GM06990 (cell line): ENCODE results near the gene ACADS.

Source experiments
- DNase-seq: peaks from one replicate; pipeline ENCODE4 v3.0.0-alpha.2; 2011; ENCODE audit not compliant: insufficient read length; ENCODE audit errors: extremely low read depth
- H3K27me3 ChIP-seq: replicated peaks from 2 replicates; pipeline ENCODE4 v1.6.0; 2011; ENCODE audit warnings: low read length; ENCODE audit not compliant: control insufficient read depth, insufficient read depth
- H3K36me3 ChIP-seq: 2 replicates; pipeline ENCODE4 v1.5.1; 2011; ENCODE audit warnings: low read length; ENCODE audit not compliant: control insufficient read depth, insufficient read depth
- H3K4me3 ChIP-seq: replicated peaks from 2 replicates; pipeline ENCODE4 v1.5.1; 2011; ENCODE audit warnings: low read depth, mild to moderate bottlenecking, control low read depth, low read length
- TF ChIP-seq, protein P1 (sequence below): IDR thresholded peaks from 2 replicates; pipeline ENCODE4 v1.5.1; 2011; ENCODE audit warnings: low read length, control low read depth, mild to moderate bottlenecking, inconsistent platforms; ENCODE audit not compliant: insufficient read depth, poor library complexity, severe bottlenecking

ACADS gene

DNA sequence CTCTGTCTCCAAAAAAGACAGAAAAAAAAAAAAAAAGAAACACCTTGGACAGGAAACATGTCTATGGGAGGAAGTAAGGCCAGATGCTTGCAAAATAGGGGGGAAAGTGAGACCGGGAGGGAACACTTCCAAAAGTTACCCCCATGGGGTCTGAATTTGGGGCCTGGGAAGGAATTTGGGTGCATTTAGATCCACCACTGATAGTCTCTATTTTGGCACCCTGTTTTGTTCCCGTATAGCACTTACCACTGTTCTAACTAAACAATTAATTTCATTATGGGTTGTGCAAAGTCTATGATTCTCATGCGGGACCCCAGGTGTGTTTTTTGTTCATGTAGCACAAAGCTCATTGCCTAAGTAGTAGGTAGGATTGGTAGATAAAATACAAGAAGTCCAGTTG lies 40.1 kb upstream of the ACADS start:
- no peaks in the 10 kb centered on the region; the same call in 1 of the 2 replicates for H3K36me3 ChIP-seq
- H3K27me3 ChIP-seq: no peaks in the 10 kb centered on the region
- no peak for DNase-seq
- TF ChIP-seq, protein P1, sequence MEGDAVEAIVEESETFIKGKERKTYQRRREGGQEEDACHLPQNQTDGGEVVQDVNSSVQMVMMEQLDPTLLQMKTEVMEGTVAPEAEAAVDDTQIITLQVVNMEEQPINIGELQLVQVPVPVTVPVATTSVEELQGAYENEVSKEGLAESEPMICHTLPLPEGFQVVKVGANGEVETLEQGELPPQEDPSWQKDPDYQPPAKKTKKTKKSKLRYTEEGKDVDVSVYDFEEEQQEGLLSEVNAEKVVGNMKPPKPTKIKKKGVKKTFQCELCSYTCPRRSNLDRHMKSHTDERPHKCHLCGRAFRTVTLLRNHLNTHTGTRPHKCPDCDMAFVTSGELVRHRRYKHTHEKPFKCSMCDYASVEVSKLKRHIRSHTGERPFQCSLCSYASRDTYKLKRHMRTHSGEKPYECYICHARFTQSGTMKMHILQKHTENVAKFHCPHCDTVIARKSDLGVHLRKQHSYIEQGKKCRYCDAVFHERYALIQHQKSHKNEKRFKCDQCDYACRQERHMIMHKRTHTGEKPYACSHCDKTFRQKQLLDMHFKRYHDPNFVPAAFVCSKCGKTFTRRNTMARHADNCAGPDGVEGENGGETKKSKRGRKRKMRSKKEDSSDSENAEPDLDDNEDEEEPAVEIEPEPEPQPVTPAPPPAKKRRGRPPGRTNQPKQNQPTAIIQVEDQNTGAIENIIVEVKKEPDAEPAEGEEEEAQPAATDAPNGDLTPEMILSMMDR: no peak
- no peak overlapping the region for H3K4me3 ChIP-seq

DNA sequence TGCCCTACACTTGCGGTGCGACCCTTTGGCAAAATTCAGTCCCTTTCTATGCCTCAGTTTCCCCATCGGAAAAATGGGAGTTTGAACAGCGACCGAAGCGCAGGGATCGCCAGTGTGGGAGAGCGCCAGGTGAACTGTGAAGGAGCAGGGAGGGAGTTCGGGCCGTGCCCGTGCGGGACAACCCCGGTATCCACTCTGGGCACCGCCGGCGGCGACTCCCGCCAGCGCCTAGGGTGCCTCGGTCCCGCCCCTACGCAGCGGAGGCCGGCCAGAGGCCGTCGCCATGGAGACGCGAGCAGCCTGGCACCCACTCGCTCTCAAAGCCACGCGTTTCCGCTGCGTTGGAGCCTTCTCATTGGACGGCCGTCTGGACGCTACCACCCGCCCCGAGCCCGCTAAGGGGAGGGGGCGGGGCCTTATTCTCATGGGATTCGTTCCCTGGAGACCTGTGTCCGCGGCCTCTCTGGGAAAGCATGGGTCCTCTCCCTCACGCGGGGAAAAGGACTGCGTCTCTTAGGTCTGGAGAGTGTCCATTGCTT lies 39.4 kb upstream of the ACADS start:
- TF ChIP-seq, protein P1: no peak
- Histone ChIP-seq H3K36me3 (no peaks in the 10 kb centered on the region; the same call in 1 of the 2 replicates), H3K4me3 (peak overlapping the region; percentile 65), H3K27me3 (no peaks in the 10 kb centered on the region)
- DNase-seq: peak; percentile 96

DNA sequence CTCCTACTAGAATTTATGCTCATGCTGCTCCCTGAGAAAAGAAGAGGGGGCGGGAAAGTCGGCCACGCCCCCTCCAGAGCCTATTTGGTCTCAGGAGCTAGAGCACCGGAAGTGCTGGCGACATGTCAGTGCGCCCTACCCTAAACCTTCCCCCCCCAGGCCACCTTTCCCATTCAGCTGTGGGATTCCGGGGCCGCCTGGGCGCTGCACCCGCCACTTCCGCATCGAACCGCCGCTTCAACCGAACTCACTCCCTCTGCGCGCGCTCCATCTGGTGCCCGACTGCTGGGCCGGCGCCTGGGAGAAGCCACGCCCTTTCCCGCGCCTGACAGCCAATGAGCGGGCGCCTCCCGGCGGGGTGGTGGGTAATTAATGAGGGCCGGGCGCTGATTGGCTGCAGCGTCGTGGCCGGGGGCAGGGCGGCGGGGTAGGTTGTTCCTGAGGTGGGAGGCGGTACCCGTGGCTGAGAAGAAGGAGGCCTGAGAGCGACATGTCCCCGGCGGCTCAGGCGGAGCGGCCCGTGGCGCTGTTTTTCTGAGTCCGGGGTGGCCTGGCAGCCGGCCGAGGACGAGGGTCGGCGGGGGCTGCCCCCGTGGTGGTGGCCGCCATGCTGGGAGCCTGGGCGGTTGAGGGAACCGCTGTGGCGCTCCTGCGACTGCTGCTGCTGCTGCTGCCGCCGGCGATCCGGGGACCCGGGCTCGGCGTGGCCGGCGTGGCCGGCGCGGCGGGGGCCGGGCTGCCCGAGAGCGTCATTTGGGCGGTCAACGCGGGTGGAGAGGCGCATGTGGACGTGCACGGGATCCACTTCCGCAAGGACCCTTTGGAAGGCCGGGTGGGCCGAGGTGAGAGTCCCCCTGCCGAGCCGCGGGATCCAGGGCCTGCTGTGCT lies 38.7 kb upstream of the ACADS start, which contains the start of gene MLEC:
Gene MLEC (plus strand): TSS at position 460 of the 888 bp plus-strand sequence. CDS start 148 bp downstream, at position 608.
- no peaks in the 10 kb centered on the region; the same call in 1 of the 2 replicates for H3K36me3 ChIP-seq
- TF ChIP-seq, protein P1: peak; percentile 27
- peak; percentile 99 for DNase-seq
- peak within 1 kb of the TSS; percentile 87 for H3K4me3 ChIP-seq
- no peaks in the 10 kb centered on the region for H3K27me3 ChIP-seq

DNA sequence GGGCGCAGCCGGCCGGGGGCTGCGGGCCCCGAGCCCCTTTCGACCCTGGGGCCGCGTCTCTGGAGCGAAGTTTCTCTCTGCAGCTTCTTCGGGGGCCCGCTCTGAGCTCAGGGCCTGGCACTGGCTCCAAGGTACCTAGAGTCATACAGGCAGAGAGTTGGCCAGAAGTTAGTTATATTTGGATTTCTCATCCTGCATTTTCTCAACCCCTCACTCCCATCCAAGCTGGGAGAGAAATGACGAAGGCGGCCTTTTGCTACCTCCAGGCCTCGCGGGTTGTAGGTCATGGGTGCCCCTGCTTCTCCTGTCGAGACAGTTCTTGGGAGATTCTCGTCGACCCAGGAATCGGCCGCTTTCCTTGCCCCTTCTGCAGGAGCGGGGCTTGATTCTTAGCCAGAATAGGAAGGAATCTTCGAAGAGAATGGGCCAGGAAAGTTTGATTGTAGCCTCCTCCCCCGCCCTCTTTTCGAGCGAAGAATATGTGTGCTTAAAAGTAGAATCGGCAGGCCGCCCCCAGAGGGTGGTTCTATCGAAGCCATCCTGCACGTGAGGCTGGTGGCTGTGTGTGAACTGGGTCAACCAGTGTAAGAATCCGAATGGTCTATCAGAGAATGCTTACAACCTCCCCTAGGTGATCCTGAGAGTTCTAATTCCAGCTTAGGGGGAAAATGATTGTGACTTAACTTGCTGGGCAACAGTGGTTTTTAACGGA lies 37.9 kb upstream of the ACADS start:
- no peak for DNase-seq
- TF ChIP-seq, protein P1: no peak
- Histone ChIP-seq H3K27me3 (no peaks in the 10 kb centered on the region), H3K4me3 (peak overlapping the region; percentile 87), H3K36me3 (no peaks in the 10 kb centered on the region; the same call in 1 of the 2 replicates)

DNA sequence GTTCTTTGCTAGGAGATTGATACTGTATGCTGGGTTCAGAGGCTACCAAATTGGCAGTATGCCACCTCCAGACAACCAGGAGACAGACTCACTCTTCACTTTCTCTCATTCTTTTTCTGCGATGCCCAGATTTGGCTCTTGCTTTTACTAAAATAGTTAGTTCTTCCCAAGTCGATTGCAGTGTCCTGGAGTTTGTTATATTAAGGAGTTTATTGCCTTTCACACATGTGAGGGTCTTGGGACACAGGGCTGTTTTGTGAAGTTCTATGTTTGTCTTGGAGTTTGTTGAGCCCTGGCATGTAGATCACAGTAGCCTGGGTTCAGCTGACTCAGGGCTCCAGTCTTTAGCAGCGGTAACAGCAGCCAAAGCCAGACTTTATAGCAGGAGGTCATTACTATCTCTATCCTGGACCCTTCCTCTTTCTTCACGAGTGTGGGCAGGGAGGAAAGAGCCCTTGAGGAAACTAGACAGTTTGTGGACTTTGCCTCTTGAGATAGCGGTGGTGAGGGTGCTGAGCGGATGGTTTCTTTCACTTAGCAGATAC lies 37.0 kb upstream of the ACADS start:
- H3K36me3 ChIP-seq: peaks cover 5% of the 10 kb centered on the region
- TF ChIP-seq, protein P1: no peak
- H3K4me3 ChIP-seq: peak overlapping the region; percentile 87
- DNase-seq: no peak
- no peaks in the 10 kb centered on the region for H3K27me3 ChIP-seq
